Subcutaneous preadipocyte (primary cell): Measurements from ENCODE around the gene P3H2. TPM values are rescaled to one million over a fixed set of nuclear protein-coding genes. Genes with fewer than 3 reads are reported as not detected.

Source experiments
- small RNA-seq: library from RNA; depleted of rRNA; stranded (forward); fragments of <200 nt; gene quantifications from one replicate; pipeline ENCODE3, GENCODE V24; 2012
- total RNA-seq: library from RNA; depleted of rRNA; stranded (reverse); fragments of >200 nt; gene quantifications from 2 replicates; pipeline ENCODE4 v1.2.3, GENCODE V29; 2012

P3H2 gene, protein sequence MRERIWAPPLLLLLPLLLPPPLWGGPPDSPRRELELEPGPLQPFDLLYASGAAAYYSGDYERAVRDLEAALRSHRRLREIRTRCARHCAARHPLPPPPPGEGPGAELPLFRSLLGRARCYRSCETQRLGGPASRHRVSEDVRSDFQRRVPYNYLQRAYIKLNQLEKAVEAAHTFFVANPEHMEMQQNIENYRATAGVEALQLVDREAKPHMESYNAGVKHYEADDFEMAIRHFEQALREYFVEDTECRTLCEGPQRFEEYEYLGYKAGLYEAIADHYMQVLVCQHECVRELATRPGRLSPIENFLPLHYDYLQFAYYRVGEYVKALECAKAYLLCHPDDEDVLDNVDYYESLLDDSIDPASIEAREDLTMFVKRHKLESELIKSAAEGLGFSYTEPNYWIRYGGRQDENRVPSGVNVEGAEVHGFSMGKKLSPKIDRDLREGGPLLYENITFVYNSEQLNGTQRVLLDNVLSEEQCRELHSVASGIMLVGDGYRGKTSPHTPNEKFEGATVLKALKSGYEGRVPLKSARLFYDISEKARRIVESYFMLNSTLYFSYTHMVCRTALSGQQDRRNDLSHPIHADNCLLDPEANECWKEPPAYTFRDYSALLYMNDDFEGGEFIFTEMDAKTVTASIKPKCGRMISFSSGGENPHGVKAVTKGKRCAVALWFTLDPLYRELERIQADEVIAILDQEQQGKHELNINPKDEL
- total RNA-seq = 0.37 and 1.2 TPM in 2 replicates

DNA sequence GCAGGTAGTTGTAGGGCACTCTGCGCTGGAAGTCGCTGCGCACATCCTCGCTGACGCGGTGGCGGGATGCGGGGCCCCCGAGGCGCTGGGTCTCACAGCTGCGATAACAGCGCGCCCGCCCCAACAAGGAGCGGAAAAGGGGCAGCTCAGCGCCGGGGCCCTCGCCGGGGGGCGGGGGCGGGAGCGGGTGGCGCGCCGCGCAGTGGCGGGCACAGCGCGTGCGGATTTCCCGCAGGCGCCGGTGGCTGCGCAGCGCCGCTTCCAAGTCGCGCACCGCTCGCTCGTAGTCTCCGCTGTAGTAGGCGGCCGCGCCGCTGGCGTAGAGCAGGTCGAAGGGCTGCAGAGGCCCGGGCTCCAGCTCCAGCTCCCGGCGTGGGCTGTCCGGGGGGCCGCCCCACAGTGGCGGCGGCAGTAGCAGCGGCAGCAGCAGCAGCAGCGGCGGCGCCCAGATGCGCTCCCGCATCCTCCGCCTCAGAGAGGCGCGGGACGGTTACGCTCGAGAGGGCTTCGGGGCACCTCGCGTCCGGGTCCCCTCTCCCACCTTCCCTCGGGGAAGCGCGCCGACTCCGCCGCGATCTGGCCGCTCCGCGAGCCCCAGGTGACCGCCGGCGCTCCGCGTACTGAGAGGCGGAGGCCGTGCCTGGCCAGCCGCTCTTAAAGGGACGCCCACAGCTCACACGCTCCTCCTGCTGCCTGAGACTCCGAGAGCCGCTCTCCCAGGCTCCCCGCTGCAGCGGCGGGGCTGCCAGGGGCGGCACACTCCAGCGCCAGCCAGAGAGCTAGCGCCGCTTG is at the start of gene P3H2:
Gene P3H2, minus strand, starts transcription at position 629 of the 792 bp plus-strand sequence. Its CDS starts 166 bp downstream, at position 463.

Small RNA genes lying within 50 kb of the gene (small RNA-seq; reads per million reads assigned to genes)
- gene RNU6-1109P = not detected

Other genes starting within 250 kb of the P3H2 start
- 0.20 TPM in 1 of 2 replicates, not detected in the other for gene CLDN1, start 201.5 kb upstream of the P3H2 start, total RNA-seq